Stimulated activated CD8-positive, alpha-beta memory T cell treated with anti-CD3 and anti-CD28 coated beads, Interleukin-12 subunit alpha, Interleukin-12 subunit beta, amount 100 ng/mL, for 4 hours (primary cell): ENCODE measurements around the gene ENGASE.

ENCODE experiments used
- DNase-seq: peaks from one replicate; pipeline ENCODE4 v3.0.0-alpha.2; 2020; ENCODE audit warnings: low read depth

ENGASE gene

DNA sequence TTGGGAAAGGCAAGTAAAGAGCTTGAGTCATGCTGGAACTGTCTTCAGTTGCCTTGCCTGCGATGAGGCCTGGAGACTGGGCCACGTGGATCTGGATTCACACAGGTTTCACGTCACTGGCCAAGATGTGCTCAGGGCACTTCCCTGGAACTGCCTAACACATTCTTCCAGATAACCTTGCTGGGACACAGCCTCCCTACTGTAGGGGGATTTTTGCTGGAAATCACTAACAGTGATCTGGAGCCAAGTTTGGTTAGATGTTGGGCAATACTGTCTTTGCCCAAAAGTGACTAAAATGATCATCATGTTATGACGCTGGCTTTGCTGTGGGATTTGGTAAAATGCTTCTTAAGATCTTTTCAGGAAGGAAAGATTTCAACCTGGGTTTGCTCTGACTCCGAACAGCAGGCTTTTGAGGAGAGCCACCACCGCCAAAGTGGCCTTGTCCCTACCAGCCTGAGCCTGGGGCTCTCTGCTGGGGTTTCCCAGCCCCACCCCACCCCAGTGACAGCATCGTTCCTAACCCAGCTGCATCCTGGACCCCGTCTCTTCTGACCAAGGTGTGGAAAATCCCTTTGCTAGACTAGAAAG is 36.0 kb upstream of the ENGASE start:
- DNase-seq = no peak

DNA sequence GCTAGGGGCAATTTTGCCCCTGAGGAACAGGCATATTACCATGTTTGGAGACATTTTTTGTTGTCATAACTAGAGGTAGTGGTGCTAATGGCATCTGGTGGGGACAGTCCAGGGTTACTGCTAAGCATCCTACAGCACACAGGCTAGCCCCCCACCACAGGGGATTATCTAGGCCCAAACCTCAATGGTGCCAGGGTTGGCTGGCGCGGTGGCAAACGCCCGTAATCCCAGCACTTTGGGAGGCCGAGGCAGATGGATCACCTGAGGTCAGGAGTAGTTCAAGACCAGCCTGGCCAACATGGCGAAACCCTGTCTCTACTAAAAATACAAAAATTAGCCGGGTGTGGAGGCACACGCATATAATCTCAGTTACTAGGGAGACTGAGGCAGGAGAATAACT is 35.5 kb upstream of the ENGASE start:
- no peak for DNase-seq

DNA sequence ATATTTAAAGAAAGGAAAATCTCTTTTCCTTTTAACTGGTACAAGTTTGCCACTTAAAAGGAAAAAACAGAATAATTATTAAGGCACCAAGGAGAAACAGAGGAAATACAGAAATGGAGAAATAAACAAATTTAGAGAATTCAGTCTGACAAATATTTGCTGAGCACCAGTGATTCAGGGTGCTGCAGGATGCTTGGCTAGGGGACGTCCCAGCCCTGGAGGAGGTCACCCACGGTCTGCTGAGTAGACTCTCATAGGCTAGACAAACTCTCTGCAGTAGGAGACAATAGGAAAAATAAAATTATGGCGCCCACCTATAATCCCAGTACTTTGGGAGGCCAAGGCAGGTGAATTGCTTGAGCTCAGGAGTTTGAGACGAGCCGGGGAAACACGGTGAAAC is 34.7 kb upstream of the ENGASE start:
- DNase-seq = no peak

DNA sequence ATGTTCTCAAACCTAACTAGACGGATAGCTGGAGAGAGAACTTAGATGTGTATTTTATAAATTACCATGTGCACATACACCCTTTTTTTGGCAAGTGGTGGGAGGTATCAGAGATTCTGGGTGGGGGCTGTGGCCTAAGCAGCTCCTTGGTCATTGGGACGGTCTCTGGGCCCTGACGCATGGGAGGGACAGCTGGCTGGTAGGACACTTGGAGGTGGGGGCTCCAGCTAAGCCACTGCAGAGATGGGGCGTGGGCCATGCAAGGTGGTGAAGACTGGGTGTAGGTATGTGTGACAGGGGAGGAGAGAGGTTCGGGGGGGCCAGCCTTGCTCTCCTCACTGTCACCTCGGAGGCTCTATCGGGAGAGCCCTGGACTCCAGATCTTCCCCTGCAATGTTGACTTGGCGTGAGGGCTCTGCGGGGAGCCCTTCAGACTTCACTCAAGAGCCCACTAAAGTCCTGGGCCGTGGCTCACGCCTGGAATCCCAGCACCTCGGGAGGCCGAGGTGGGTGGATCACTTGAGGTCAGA is 33.5 kb upstream of the ENGASE start:
- DNase-seq = no peak

DNA sequence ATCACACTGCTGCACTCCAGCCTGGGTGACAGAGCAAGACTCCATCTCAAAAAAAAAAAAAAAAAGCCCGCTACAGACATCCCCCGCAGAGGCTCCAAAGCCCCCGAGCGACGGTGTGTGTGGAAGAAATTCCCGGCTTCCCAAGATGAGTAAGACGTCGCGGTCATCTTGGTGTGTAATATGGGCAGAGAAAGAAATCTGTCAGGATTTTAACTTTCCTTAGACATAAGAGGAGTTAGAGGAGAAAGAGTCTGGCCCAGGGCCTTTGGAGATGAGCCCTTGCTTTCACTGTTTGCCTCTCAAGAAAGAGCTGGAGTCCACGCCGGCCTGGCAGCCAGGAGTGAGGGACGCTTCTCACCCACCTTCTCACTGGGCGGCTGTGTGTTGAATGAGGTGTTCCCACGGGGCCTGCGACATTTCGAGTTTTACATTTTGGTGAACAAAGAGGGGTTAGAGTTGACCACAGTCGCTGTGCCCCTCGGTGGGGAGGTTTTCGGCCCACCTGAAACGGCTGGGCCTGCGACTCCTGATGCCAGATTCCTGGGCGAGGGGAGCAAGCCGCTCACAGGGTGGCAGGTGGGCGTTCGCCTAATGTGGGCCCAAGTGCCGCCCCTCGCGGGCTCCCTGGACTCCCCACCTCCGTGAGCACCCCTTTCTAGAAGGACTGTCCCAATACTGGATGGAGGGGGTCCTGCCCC is 32.8 kb upstream of the ENGASE start:
- DNase-seq = no peak

DNA sequence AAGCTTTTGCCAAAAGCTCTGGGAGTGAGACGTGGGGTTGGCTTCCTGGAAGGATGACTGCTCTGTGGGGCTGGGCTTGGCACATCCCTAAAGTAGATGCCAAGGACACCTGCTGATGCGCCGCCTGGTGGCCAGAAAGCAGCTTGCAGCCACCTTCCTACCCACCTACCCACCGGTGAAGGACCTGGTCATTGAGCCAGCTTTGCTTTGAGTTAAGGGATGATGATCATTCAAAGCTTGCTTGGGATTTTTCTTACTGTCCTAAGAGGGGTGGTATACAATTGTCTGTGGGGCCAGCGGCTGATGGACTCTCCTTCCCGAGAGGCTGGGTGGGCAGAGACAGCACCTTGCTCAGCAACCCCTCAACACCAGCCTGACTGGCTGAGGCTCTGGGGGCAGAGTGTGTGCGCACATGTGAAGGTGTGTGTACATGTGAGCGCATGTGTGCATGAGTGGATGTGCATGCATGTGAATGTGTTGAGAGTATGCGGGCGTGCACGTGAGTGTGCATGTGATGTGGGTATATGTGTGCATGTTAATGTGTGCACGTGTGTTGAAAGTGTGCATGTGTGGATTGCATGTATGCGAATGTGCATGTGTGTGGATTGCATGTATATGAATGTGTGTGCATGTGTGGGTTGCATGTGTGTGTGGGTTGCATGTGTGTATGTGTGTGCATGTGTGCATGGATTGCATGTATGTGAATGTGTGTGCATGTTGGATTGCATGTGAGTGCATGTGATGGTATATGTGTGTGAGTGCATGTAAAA is 32.0 kb upstream of the ENGASE start:
- peak; percentile 44 for DNase-seq

DNA sequence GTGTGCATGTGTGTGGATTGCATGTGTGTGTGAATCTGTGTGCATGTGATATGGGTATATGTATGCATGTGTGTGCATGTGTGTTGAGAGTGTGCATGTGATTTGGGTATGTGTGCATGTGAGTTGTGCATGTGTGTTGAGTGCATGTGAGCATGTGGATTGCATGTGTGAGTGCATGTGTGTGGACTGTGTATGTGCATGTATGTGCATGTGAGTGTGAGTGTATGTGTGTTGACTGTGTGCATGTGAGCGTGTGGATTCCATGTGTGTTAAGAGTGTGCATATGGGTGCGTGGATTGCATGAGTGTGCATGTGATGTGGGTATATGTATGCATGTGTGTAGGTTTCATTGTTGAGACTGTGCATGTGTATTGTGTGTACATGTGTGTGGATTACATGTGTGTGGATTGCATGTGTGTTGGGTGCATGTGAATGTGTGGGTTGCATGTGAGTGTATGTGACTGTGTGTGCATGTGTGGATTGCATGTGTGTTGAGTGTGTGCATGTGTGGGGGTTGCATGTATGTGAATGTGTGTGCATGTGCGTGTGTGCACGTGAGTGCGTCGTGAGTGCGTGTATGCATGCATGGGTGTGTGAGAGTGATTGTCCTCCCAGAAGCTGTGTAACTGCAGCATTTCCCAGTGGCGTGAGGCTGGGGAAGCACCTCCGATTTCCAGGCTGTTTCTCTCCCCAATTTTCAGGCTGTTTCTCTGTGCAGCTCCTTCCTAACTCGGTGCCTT is 31.3 kb upstream of the ENGASE start:
- no peak for DNase-seq

DNA sequence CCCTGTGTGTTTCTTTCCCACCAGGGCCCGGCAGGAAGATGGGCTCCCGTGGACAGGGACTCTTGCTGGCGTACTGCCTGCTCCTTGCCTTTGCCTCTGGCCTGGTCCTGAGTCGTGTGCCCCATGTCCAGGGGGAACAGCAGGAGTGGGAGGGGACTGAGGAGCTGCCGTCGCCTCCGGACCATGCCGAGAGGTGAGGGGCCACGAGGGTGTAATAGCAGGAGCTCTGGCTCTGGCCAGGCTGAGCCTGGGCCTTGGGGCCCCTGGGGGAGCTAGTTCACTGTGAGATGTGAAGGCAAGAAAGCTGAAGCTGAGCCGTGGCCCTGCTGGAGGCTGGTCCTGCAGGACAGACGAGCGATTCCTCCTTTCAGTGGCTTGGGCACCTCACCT is 30.7 kb upstream of the ENGASE start:
- no peak for DNase-seq

DNA sequence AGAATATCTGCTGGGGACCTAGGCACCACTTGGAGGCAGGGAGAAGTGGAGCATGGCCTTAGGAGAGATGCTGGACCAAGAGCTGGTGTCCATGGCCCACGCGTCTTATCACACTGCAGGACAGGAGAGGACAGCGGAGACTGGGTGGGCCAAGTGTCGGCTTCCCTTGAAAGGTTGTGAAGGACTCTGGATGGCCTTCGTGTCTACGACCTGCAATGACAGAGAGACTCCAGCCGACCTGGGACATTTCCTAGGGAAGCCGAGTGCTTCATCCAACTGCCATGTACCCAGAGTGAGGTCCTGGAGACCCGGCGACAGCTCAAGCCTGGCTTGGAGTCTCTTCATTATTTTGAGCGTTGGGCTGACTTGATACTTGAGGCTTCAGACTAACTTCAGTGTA is 30.2 kb upstream of the ENGASE start:
- no peak for DNase-seq

DNA sequence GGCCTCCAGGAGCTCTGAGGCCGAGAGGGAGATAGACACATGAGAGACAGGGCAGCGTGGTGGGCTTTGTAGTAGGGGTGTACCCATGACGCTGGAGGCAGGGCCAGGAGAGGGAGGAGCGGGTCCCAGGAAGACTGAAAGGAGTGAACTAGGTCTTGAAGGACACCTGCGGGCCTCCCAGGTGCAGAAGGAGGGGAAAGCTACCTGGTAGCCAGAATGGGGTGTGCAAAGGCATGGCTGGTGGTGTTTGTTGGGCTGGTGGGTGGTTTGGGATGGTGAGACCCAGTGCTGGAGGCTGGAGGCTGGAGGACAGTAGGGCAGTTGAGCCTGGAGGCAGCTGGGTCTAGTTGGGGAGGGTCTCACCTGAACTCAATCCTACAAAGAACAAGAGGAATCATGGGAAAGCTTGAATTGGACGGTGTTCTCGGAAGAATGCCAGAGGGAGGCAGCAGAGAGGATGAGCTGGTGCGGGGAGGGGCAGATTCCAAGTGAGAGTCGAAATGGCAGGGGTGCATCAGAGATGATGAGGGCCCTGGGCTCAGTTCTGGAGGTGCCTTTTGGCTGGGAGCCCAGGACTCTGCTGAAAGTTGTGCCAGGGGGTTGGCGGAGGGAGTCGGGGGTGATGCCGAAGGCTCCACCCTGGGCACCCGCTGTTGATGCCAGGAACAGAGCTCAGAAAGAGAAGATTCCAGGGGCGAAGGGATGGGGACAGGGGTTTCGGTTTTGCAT is 29.5 kb upstream of the ENGASE start:
- no peak for DNase-seq

DNA sequence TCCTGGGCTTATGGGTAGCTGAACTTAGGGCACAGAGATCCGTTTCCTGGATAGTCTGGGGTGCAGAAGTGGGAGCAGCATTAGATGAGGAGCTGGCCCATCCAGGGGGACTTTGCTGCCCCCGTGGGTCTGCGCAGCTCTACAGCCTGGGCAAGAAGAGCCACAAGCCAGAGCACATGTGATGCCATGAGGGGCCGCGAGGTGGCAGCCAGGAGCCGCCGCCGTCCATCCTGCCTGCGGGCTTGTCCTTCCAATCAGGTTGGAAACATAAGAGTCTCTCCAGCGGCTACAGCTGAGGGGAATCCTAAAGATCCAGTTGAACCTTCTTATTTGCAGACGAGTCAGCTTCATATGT is 28.8 kb upstream of the ENGASE start:
- DNase-seq = peak; percentile 25

DNA sequence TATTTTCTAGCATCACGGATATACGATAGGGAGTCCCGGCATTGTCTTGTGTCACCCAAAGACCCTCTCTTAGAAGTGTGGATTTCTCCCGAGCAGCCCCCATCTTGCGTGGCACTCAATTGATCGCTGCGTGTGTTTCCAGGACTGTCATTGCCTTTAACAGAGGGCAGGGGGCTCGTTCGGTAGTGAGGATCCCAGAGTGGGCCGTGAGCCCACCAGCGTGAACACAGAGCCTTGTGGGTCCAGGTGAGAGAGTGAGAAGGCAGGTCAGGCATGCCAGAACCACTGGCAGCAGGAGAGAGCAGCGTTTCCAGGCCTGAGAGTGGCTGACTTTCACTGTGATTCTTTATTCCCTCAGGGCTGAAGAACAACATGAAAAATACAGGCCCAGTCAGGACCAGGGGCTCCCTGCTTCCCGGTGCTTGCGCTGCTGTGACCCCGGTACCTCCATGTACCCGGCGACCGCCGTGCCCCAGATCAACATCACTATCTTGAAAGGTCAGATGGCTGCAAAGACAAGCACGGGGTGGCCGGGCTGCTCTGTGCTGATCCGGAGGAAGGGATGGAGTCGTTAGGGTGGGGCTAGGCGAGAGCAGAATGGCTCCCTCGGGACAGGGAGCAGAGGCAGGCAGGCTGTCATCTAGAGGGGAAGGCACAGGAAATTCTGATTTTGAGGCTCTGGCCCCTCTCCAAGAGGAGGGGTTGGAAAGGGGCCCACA is 28.3 kb upstream of the ENGASE start:
- DNase-seq = no peak

DNA sequence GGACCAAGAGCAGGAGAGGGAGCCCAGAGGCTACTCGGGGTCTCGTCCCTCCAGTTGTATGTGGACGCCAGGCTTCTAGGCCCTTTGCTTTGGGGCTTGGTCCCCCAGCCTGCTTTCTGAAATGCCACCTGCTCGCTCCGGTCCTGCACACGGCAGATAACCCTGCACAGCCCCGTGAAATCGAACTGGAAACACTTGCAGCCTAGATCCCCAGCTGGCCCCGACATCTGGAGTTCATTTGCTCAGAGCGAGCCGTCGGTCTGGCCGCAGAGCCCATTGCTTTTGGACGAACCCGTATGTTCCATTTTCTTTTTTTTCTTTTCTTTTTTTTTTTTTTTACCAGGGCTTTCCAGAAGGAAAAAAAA is 27.7 kb upstream of the ENGASE start:
- no peak for DNase-seq

DNA sequence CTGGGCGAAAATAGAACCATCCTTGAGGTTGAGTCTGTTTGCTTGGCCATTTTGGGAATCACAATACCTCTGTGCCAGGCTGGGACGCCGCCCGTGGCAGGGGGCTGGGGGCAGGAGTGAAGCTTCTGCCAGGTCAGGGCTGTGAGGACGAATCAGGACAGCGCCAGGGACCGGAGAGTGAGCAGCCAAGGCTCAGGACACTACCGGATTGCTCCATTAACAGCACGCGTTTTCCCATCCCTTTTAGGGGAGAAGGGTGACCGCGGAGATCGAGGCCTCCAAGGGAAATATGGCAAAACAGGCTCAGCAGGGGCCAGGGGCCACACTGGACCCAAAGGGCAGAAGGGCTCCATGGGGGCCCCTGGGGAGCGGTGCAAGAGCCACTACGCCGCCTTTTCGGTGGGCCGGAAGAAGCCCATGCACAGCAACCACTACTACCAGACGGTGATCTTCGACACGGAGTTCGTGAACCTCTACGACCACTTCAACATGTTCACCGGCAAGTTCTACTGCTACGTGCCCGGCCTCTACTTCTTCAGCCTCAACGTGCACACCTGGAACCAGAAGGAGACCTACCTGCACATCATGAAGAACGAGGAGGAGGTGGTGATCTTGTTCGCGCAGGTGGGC is 27.2 kb upstream of the ENGASE start:
- DNase-seq = no peak

DNA sequence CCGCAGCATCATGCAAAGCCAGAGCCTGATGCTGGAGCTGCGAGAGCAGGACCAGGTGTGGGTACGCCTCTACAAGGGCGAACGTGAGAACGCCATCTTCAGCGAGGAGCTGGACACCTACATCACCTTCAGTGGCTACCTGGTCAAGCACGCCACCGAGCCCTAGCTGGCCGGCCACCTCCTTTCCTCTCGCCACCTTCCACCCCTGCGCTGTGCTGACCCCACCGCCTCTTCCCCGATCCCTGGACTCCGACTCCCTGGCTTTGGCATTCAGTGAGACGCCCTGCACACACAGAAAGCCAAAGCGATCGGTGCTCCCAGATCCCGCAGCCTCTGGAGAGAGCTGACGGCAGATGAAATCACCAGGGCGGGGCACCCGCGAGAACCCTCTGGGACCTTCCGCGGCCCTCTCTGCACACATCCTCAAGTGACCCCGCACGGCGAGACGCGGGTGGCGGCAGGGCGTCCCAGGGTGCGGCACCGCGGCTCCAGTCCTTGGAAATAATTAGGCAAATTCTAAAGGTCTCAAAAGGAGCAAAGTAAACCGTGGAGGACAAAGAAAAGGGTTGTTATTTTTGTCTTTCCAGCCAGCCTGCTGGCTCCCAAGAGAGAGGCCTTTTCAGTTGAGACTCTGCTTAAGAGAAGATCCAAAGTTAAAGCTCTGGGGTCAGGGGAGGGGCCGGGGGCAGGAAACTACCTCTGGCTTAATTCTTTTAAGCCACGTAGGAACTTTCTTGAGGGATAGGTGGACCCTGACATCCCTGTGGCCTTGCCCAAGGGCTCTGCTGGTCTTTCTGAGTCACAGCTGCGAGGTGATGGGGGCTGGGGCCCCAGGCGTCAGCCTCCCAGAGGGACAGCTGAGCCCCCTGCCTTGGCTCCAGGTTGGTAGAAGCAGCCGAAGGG is 26.4 kb upstream of the ENGASE start:
- DNase-seq = no peak

DNA sequence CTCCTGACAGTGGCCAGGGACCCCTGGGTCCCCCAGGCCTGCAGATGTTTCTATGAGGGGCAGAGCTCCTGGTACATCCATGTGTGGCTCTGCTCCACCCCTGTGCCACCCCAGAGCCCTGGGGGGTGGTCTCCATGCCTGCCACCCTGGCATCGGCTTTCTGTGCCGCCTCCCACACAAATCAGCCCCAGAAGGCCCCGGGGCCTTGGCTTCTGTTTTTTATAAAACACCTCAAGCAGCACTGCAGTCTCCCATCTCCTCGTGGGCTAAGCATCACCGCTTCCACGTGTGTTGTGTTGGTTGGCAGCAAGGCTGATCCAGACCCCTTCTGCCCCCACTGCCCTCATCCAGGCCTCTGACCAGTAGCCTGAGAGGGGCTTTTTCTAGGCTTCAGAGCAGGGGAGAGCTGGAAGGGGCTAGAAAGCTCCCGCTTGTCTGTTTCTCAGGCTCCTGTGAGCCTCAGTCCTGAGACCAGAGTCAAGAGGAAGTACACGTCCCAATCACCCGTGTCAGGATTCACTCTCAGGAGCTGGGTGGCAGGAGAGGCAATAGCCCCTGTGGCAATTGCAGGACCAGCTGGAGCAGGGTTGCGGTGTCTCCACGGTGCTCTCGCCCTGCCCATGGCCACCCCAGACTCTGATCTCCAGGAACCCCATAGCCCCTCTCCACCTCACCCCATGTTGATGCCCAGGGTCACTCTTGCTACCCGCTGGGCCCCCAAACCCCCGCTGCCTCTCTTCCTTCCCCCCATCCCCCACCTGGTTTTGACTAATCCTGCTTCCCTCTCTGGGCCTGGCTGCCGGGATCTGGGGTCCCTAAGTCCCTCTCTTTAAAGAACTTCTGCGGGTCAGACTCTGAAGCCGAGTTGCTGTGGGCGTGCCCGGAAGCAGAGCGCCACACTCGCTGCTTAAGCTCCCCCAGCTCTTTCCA is 25.5 kb upstream of the ENGASE start:
- DNase-seq = no peak

DNA sequence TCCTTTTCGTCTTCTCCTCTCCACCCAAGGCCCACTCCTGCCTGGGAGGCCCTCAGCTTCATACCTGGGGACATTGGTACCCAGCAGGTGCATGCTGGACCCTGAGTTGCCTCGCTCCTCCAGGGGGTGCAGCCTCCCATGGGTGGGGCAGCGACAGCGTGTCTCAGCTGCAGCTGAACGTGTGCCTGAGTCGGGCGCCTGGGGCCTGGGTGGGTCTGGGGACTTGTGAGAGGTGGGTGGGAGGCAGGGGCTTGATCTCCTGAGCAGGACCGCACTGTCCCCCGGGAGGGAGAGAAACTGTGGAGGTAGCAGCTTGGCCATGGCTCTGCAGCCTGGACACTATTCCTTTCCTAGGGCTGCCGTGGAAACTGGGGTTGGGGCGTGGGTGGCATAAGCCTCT is 24.8 kb upstream of the ENGASE start:
- no peak for DNase-seq

DNA sequence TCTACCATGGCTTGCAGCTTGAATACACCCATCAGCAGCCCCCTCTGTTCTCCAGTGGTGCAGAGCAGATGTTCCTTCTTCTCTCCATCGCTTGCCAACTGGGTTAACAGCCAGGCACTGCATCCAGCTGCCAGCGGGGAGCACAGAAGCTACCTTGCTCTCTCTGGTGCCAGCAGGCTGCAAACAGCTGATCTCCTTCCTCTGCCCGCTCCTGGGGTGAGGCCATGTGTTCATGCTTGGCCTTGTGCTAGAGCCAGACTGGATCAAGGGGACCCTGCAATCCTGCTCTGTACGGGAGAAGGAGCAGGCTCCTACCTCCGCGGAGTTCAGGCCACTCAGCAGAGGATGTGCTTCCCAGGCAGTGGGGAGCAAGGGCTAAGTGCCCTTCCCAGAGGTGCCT is 24.1 kb upstream of the ENGASE start:
- no peak for DNase-seq

DNA sequence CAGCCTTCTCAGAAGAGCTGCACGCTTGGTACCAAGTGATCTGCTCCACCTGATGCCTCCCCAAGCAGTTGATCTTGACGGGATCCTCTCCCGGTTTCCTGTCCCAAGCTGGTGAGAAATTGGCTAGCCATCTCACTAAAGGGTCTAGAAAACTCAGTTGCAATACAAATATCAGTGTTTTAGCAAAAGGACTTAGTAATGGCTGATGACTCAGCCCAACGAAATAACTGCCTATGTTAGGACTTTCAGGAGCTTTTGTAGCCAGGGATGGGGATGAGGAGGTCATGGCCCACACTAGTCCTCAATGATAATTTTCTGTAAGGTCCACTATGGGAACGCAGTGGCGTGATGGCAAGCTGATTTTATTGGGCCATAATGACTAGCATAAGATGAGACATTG is 23.3 kb upstream of the ENGASE start:
- DNase-seq = no peak
